SK-N-MC (cell line): Measurements from ENCODE around the gene COL6A1.

ENCODE experiments used
- EZH2 ChIP-seq: fragments of 200-600 bp; sonication (generic); IDR thresholded peaks from one replicate; pipeline ENCODE4 v1.6.1; 2017; ENCODE audit warnings: antibody characterized with exemption
- FOXP2 ChIP-seq: optimal IDR thresholded peaks from 2 replicates; pipeline ENCODE3; 2011; ENCODE audit warnings: mild to moderate bottlenecking, moderate library complexity; ENCODE audit not compliant: insufficient read depth; ENCODE audit errors: extremely low read length, control extremely low read depth
- POLR2AphosphoS5 ChIP-seq: IDR thresholded peaks from 2 replicates; pipeline ENCODE4 v1.6.1; 2012; ENCODE audit warnings: mild to moderate bottlenecking, low read depth, low read length, borderline replicate concordance

GRCh38 chr21:46017695-46018094 is 36.1 kb downstream of the COL6A1 start:
- TF ChIP-seq EZH2 (no peak), POLR2AphosphoS5 (no peak), FOXP2 (no peak)
